DMS79 treated with DMSO at 0.1 percent for 48 hours (cell line): ENCODE data around the gene SNX12.

Experiments used
- DNase-seq: peaks from one replicate; lab custom pipeline; 2025; lab: John Stamatoyannopoulos, UW

Gene SNX12

GRCh38 chrX:71068044-71068918 lies at the start of gene SNX12:
Gene SNX12, minus strand, starts transcription at chrX:71068334. Its CDS starts 28 bp downstream, at chrX:71068306.
- DNase-seq = peak; percentile 82

- DNase-seq = no peak
These were observed 49.2 kb upstream of the SNX12 start for GRCh38 chrX:71117358-71117757.

GRCh38 chrX:71111921-71112431 lies 43.8 kb upstream of the SNX12 start:
- DNase-seq = no peak

DNA sequence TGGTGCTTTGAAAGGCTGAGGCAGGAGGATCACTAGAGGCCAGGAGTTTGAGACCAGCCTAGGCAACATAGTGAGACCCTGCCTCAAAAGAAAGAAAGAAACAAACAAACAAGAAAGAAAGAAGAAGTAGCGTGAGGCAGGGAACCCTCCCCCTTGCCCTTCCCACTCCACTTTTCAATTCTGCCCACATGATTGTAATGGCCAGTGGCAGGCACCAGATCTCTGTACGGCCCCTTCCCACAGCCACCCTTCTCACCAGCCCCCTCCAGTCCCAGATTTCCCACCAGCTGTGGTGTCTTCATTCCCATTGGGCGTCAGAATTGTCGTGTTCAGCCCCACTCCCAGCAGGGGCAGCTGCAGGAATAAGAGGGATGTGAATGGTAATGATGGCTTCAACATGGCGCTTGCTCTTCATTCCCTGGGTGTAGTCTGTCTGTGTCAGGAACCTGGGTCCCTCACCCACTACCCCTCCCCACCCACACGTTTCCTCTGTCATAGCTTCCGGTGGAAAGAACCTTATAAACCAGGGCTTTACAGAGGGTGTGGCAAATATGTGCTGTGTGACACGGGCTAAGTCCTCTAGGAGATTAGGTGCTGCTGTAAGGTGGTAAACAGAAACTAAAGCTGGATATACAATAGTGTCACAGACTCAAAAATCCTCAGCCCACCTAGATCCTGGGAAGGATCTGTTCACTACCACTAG lies 43.2 kb upstream of the SNX12 start, which contains the start of gene IL2RG:
IL2RG (minus strand) TSS at position 437 of the 703 bp plus-strand sequence; CDS start at position 399, 38 bp downstream.
- DNase-seq = no peak

- no peak for DNase-seq
These were observed 40.9 kb upstream of the SNX12 start for GRCh38 chrX:71109051-71109450.

- no peak for DNase-seq
These were observed 39.7 kb upstream of the SNX12 start for GRCh38 chrX:71107762-71108360.

- DNase-seq = no peak
These were observed 39.1 kb upstream of the SNX12 start for GRCh38 chrX:71107245-71107644.

DNA sequence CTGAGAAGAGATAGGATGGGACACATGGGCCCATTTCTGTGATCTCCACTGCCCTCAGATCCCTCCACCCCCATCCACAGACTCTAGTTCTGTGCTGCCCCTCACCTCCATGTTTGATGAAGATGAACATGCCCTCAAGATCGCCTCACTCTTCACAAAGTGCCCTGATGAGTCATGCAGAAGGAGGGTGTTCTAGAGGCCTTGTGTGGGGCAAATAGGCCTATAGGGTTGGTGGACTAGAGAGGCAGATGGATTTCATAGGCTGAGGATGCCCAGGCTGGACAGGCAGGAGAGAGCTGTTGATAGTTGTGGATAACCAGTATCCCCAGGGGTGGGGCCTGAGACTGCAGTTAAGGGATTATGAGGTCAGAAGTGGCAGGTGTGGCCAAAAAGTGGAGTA lies 38.3 kb upstream of the SNX12 start, which contains the start of gene CXorf65:
CXorf65 (minus strand) TSS at position 314 of the 400 bp plus-strand sequence; CDS start at position 130, 184 bp downstream.
- DNase-seq = no peak

GRCh38 chrX:71105628-71106027 lies 37.5 kb upstream of the SNX12 start:
- DNase-seq = no peak

- no peak for DNase-seq
These were observed 35.2 kb upstream of the SNX12 start for GRCh38 chrX:71103110-71103983.

- DNase-seq = no peak
These were observed 34.2 kb upstream of the SNX12 start for GRCh38 chrX:71102292-71102691.

DNA sequence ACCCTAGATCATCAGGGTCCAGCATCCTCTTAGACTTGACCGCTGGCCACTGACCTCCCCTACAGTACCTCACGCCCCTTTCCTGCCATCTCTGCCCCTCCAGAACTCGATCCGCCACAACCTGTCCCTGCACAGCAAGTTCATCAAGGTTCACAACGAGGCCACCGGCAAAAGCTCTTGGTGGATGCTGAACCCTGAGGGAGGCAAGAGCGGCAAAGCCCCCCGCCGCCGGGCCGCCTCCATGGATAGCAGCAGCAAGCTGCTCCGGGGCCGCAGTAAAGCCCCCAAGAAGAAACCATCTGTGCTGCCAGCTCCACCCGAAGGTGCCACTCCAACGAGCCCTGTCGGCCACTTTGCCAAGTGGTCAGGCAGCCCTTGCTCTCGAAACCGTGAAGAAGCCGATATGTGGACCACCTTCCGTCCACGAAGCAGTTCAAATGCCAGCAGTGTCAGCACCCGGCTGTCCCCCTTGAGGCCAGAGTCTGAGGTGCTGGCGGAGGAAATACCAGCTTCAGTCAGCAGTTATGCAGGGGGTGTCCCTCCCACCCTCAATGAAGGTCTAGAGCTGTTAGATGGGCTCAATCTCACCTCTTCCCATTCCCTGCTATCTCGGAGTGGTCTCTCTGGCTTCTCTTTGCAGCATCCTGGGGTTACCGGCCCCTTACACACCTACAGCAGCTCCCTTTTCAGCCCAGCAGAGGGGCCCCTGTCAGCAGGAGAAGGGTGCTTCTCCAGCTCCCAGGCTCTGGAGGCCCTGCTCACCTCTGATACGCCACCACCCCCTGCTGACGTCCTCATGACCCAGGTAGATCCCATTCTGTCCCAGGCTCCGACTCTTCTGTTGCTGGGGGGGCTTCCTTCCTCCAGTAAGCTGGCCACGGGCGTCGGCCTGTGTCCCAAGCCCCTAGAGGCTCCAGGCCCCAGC lies 32.7 kb upstream of the SNX12 start:
- DNase-seq = no peak

DNA sequence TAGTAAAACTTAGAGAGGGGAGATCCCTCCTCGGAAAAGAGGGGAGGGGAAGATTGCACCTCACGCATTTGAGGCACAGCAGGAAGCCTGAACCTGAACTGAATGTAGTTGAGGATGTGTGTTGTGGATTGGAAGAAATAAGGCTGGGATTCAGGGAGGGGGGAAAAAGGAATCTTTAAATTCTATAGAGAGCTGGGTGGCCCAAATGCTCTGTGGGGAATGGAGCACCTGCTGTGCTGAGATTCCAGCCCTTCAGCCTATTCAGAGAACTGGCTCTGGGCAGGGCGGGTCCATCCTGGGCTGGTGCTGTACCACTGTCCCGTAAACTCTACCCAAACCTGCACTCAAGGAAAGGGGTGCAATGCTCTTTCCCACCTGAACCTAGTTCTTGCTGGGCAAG lies 31.6 kb upstream of the SNX12 start:
- no peak for DNase-seq

DNA sequence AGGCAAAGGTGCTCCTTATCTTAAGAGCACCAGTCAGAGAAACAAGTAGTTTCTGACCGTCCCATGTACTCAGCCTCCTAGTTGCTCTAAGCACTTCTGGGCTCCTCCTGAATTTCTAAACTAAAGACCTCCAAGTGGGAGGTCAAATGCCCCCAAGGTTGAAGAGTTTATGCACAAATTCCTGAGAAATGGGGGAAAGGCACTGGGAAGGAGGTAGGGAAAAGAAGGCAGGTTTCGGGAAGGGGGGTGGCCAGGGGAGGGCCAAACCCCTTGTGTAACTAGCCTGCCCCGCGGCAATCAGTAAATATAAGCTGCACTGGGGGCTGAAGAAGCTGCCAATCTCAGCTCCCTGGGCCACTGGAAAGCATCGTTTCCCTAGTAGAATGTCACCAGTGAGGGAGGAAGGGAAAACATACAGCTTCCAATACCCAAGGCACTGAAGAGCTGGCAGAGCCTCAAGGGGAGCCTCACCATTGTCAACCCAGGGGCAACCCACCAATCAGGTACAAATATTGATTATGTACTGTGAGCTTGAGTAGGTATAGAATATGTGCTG lies 30.9 kb upstream of the SNX12 start:
- no peak for DNase-seq

DNA sequence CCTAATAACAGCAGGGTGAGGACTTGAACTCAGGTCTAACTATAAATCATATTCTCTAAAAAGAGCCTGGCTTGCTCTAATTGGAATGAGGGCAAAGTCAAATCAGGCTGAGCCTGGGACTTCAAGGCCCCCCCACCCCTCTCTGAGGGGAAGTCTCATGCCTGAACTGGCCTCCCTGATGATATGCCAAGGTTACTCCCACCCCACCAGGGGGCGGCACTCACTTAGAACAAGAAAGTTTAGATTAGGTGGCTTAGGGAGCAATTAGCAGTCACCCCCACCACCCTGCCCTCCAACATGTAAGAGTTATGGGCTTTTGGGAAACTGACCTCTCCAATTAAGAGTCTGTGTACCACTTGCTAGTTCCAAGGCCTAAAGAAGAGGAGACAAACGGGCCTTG lies 30.2 kb upstream of the SNX12 start:
- no peak for DNase-seq

DNA sequence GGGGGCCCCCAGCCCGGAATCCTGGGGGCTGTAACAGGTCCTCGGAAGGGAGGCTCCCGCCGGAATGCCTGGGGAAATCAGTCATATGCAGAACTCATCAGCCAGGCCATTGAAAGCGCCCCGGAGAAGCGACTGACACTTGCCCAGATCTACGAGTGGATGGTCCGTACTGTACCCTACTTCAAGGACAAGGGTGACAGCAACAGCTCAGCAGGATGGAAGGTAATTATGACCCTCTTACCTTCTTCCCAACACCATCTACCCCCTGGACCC lies 28.6 kb upstream of the SNX12 start:
- DNase-seq = no peak

DNA sequence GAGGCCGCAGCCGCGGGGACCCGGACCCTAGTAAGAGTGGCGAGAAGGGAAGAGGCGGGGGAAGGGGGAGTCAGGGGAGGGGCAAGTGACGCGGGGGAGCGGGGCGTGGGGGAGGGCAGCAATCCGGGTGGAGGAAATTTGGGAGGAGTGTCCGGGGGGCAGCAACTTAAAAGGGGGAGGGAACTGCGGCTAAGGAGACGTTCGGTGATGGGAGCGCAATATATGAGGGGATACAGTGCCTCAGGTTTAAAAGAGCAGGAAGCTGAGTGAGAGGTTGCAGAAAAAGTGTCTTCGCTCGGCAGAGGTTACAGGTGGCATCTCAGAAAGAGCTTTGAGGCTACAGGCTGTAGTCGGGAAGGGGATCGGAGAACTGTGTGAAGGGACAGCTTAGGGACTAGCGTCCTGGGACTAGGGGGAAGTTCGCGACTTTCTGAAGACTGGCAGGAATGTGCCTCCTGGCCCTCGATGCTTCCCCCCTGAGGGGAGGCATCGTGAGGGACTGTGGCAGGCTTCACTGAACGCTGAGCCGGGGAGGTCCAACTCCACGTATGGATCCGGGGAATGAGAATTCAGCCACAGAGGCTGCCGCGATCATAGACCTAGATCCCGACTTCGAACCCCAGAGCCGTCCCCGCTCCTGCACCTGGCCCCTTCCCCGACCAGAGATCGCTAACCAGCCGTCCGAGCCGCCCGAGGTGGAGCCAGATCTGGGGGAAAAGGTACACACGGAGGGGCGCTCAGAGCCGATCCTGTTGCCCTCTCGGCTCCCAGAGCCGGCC lies 28.0 kb upstream of the SNX12 start:
- DNase-seq = peak; percentile 11

- peak; percentile 40 for DNase-seq
These were observed 27.4 kb upstream of the SNX12 start, which contains the start of gene FOXO4 for GRCh38 chrX:71095555-71095980. Gene FOXO4, plus strand, starts transcription at chrX:71095851. Its CDS starts 678 bp downstream, at chrX:71096529.

GRCh38 chrX:71095033-71095432 lies 26.9 kb upstream of the SNX12 start:
- no peak for DNase-seq
